Measurements from ENCODE around the gene KIAA1958.

GRCh38 chr9:112554516-112554915 is 67.9 kb downstream of the KIAA1958 start:
- no peak for TF ChIP-seq CTCF (IDR thresholded peaks at IDR 0.05)
- TF ChIP-seq MAFK (IDR thresholded peaks at IDR 0.05; ENCODE audit: partially characterized antibody) = no peak
- TF ChIP-seq CHD2 (IDR thresholded peaks at IDR 0.05; ENCODE audit: low read length, partially characterized antibody) = no peak
- no peak for TF ChIP-seq HMGXB4 (CRISPR knock-in tag; IDR thresholded peaks at IDR 0.05; ENCODE audit: borderline replicate concordance)
- no peak for TF ChIP-seq POLR2A (IDR thresholded peaks at IDR 0.05; ENCODE audit: low read length)
- no peak for TF ChIP-seq REST (IDR thresholded peaks at IDR 0.05)
- no peak for TF ChIP-seq POLR2AphosphoS2 (conservative IDR thresholded peaks at IDR 0.05; ENCODE audit: low read length)
- no peak for TF ChIP-seq HDAC2 (IDR thresholded peaks at IDR 0.05)
- TF ChIP-seq BHLHE40 (IDR thresholded peaks at IDR 0.05; ENCODE audit: low read depth, low read length) = no peak
- no peak for TF ChIP-seq EP300 (IDR thresholded peaks at IDR 0.05)
